ENCODE measurements around the gene JMJD7. TPM values are rescaled to one million over a fixed set of nuclear protein-coding genes. Genes with fewer than 3 reads are reported as not detected.
A peak's percentile ranks its signal among the peaks of the same experiment; 100 is the strongest.

The JMJD7 gene
- total RNA-seq, result 18.5 TPM

DNA sequence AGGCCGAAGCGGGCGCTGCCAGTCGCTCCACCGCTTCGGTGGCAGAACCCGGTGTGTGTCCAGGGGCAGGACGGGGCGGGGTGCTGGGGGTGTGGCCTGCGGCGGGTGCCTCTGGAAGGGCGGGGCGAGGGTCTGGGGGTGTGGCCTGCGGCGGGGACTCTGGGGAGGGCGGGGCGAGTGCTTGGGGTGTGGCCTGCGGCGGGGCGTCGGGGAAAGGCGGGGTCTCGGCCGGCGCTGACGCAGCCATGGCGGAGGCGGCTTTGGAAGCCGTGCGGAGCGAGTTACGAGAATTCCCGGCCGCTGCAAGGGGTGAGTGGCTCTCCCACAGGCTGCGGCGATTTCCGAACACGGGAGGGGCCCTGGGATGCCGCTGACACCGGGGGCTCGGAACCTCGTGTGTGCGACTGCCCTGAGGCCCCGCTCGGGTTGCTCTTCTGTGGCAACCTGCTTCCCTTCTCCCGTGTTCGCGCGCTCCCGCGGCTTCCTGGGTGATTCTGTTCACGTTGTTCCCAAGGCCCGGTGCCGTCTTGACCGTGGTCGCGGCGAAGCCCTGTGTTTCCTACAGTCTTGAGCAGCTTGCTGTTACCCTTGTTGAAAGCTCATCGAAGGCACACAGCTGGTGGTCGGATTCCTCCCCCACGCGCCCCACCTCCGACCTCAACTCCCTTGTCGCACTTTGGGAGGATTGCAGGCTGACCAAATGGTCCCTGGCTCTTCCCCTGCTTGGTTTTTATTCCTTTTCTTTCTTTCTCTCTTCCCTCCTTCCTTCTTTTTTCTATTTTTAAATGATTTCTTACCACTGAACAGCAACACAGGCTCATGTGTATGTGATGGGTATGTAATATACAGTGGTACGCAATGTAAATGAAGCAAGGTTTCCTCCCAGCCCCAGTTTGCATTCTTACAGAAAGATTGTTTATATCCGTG, at the start of gene JMJD7:
Gene JMJD7, plus strand, starts transcription at position 213 of the 927 bp plus-strand sequence. Its CDS starts 33 bp downstream, at position 246.
- intact Hi-C loops (cut with DNase I), result no loop called here
- DNase-seq (ENCODE audit: low spot score), result peak; percentile 99

GRCh38 chr15:41778521-41778920, 49.4 kb upstream of the JMJD7 start:
- ATAC-seq (no peak), DNase-seq (ENCODE audit: low spot score) (no peak)
- intact Hi-C loops (cut with DNase I), result no loop called here

More for the DNA sequence above, at the start of gene JMJD7:
- peak; percentile 97 for ATAC-seq

GRCh38 chr15:41779662-41780157, 48.2 kb upstream of the JMJD7 start:
- intact Hi-C loops (cut with DNase I), result no loop called here
- DNase-seq (ENCODE audit: low spot score) (no peak), ATAC-seq (no peak)

DNA sequence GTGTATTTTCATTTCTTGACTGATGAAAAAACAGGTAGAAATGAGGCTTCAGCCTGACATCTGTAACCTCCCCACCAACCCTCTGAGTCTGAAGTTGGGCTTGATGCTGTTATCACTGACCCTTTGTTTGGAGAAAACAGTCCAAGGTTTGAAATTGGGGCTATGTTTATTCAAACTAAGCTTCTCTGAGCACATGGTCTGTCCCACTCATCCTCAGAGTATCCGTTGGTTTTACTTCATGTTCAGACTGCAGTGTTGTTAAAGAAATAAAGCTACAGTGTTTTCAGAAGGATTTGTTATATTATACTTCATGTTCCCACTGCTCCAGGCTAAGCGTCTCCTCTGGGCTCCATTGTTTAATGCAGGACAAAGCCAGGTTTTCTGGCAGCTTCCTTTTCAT, 47.6 kb upstream of the JMJD7 start:
- intact Hi-C loops (cut with DNase I), result no loop called here
- DNase-seq (ENCODE audit: low spot score) (no peak), ATAC-seq (no peak)

DNA sequence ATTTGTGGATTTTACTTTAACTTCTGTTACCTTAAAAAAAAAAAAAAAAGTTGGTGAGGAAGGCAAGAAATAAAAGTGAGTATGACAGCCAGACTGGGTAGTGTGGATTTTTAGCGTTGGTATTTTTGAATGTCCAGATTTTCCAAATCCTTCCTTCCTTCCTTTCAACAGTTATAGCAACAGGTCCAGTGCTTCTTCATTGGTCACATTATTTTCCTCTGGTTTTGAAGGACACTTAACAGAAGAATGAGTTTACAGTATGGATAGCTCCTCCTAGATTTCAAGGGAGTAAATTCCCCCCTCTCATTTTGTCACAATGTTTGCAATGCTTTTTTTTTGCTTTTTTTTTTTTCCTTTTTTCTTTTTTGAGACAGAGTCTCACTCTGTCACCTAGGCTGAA, 47.2 kb upstream of the JMJD7 start:
- ATAC-seq (no peak), DNase-seq (ENCODE audit: low spot score) (no peak)
- intact Hi-C loops (cut with DNase I), result no loop called here

DNA sequence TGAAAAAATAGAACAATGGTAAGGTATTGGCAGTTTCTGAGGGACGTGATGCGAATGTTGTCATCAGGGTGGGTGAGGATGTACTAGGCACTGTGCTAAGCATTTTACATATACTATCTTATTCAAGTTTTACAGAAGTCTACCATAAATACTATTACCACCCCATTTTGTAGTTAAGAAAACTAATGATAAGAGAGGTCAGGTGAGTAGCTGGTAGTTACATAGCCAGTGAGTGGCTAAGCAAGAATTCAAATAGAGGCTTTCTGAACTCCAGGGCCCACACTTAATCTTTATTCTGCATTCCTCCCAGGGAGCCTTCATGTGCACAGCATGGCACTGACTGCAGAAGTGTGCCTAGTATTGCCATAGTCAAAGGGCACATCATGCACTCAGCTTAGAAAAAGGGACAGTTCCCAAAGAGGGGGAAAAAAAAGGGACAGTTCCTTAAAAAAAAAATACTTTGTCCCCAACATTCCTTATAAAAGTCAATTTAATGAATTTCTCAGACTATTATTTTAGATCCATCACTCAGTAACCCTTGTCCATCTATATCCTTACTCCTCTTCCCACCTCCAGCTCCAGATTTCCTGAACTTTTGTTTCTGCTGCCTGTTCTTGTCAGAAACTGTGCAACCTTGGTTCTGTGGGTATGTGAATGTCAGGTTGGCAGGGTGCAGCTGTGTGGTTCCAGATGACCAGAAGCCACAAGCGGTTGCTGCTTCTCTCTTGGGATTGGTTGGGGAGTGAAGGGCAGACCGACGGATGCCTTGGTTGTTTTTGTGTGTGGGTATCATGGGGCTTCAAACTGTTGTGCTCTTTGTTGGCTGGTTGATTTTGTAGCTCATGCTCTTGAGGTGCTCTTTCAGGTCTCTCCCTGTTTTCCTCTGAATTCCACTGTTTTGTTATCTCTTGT, 45.3 kb upstream of the JMJD7 start:
- intact Hi-C loops (cut with DNase I), result no loop called here
- no peak for ATAC-seq
- DNase-seq (ENCODE audit: low spot score), result no peak

DNA sequence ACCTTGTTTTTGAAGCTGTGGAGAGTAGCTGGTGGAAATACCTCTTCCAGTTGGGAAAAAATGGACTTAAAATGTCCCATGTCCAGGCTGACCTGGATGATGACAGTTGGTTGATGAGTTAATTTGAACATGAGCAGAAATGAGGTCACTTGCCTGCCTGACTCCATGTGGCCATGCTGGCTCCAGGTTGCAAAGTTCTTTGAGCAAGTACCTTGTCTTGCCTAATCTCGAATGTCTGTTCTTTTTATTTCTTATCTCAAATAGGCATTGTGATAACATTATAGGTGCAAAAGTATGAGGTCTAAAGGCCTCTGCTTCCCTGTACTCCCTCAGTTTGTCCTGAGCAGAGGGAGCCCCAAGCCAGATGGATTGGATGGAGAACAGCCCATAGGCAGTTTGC, 44.6 kb upstream of the JMJD7 start:
- ATAC-seq, result no peak
- DNase-seq (ENCODE audit: low spot score), result no peak
- intact Hi-C loops (cut with DNase I), result no loop called here

GRCh38 chr15:41788262-41788661, 39.6 kb upstream of the JMJD7 start:
- DNase-seq (ENCODE audit: low spot score), result no peak
- intact Hi-C loops (cut with DNase I), result no loop called here
- ATAC-seq, result no peak

- intact Hi-C loops (cut with DNase I), result no loop called here
- DNase-seq (ENCODE audit: low spot score) (no peak), ATAC-seq (no peak)
These were observed 38.7 kb upstream of the JMJD7 start for GRCh38 chr15:41789236-41789635.

GRCh38 chr15:41789662-41790061, 38.2 kb upstream of the JMJD7 start:
- intact Hi-C loops (cut with DNase I), result no loop called here
- ATAC-seq, result no peak

GRCh38 chr15:41790169-41790568, 37.7 kb upstream of the JMJD7 start:
- ATAC-seq (no peak), DNase-seq (ENCODE audit: low spot score) (no peak)
- intact Hi-C loops (cut with DNase I), result no loop called here

More at GRCh38 chr15:41789662-41790061, 38.2 kb upstream of the JMJD7 start:
- DNase-seq (ENCODE audit: low spot score), result no peak

DNA sequence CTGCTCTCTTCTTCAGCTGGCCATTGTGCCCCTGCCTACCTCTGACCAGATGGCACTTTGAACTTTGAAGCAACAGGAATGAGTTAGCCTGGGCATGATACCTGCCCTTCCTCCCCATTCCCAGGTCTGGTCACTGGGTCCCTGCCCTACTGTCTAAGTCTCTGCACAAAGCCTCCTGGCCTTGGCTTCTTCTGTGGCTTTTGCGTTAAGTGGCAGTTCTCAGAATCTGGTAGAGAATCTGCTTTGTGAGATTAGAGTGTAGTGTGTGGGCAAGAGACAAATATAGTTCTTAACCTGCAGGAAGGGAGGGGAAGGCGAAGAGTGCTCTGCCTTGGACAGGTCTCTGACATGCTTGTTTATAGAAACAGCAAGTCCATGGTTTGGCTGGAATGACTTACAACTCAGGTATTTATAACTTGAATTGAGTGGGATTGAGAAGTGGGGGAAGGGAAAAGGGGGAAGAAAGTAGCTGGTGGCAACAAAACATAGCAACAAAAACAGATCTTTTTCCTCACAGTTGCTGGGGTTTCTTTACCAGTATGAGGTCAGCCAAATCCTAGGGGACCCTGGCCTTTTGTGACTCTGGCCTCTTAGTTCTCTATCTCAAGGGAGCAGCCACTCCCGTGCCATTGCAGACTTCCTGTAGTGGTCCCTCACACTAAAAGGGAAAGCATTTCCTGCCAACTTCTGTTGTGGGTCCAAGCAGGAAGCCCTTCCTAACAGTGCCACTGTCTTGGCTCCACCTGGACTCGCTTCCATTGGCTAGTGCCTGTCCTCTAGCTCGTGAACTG, 36.9 kb upstream of the JMJD7 start:
- intact Hi-C loops (cut with DNase I), result no loop called here
- no peak for DNase-seq (ENCODE audit: low spot score)
- ATAC-seq, result peak; percentile 54

- ATAC-seq, result no peak
- DNase-seq (ENCODE audit: low spot score), result no peak
- intact Hi-C loops (cut with DNase I), result no loop called here
These were observed 36.4 kb upstream of the JMJD7 start for GRCh38 chr15:41791547-41791937.

- intact Hi-C loops (cut with DNase I), result no loop called here
- peak; percentile 62 for ATAC-seq
- no peak for DNase-seq (ENCODE audit: low spot score)
These were observed 35.8 kb upstream of the JMJD7 start for GRCh38 chr15:41792000-41792637.

DNA sequence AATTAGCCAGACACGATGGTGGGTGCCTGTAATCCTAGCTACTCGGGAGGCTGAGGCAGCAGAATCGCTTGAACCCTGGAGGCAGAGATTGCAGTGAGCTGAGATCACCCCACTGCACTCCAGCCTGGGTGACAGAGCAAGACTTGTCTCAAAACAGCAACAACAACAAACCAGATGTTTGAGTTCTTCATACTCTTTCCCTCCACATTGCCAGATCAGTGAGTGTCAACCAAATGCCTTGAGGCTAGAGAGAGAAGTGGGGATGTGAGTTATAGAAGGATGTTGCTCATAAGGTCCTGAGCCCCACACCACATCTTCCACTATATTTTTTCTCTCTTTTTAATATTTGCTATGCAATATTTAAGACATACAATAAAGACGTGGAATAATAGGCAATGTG, 33.8 kb upstream of the JMJD7 start:
- ATAC-seq, result no peak
- intact Hi-C loops (cut with DNase I), result no loop called here

DNA sequence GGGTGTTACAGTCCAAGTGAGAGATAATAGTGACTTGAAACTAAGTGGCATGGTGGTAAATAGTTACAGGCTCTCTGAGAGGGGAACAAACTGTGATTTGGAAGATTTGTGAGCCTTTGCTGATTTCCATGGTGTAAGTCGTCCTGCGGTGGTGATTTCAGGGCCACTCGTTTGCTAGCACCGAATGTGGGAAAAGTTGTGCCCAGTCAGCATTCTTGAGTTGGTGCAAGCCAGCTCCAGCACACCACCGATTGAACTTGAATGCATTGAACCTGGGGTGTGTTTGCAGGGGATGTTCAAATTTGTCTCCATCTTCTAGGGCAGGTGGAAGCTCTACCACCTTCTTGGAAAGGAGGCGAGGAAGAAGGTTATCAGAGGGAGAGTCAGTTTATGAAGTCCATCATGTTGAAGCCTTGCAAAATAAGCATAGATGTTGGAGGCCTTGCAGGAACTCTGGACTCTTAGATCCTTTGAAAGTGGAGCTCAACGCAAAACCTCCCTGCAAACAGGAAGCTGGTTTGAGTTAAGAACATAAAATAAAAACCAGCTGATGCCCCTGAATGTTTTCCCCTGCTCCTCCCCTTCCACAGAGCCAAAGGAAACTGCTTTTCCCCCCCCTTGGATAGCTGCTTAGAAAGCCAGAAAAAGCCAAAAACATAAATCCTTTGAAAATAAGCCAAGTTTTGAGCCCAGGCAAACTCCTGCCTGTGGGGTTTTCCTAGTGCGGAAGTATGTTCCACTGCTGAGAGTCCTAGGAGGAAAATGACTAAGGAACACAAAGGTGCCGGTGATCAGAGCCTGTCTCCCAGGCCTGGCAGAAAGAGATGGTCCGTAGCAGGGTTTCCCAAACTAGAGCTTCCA, 31.7 kb upstream of the JMJD7 start:
- DNase-seq (ENCODE audit: low spot score), result no peak
- peak; percentile 48 for ATAC-seq
- intact Hi-C loops (cut with DNase I), result no loop called here

More for the DNA sequence above, 33.8 kb upstream of the JMJD7 start:
- no peak for DNase-seq (ENCODE audit: low spot score)

GRCh38 chr15:41797201-41797944, 30.5 kb upstream of the JMJD7 start:
- ATAC-seq (no peak), DNase-seq (ENCODE audit: low spot score) (no peak)
- intact Hi-C loops (cut with DNase I), result no loop called here
